Measurements from ENCODE around the gene DDIT4. TPM values are rescaled to one million over a fixed set of nuclear protein-coding genes. Genes with fewer than 3 reads are reported as not detected.

DDIT4 gene
- total and polyA plus RNA-seq, 2 of the 4 experiments (the other 2 are of a cell fraction), result 59.6 to 108 TPM

GRCh38 chr10:72315611-72316385, 42.1 kb downstream of the DDIT4 start:
- intact Hi-C loops (cut with micrococcal nuclease) (no loop called here), dilution Hi-C loops (cut with HindIII; ENCODE audit: low sequenced_read_pairs, unreplicated experiment) (no loop called here), in situ Hi-C loops (cut with MboI; ENCODE audit: low sequenced_read_pairs) (no loop called here)
- peak overlapping the region; percentile 9; the same call in 1 of the 2 replicates for H3K18ac ChIP-seq (ENCODE audit: low read depth, low read length)
- H3K4me2 ChIP-seq (ENCODE audit: low read depth, low read length), result no peak overlapping the region
- H2AK9ac ChIP-seq (replicated peaks; ENCODE audit: low read depth, low read length, poor library complexity), result peak overlapping the region; percentile 49
- H2BK15ac ChIP-seq (ENCODE audit: low read depth, low read length), result peak overlapping the region; percentile 84; the same call in 2 of the 3 replicates
- TF ChIP-seq CHD1 (IDR thresholded peaks at IDR 0.05; ENCODE audit: low read depth, low read length) (no peak), CEBPB (IDR thresholded peaks at IDR 0.05; ENCODE audit: low read depth, low read length) (peak; percentile 25; the same call in 1 of the 2 replicates), ELK1 (IDR thresholded peaks at IDR 0.05; ENCODE audit: borderline replicate concordance, low read depth, low read length) (no peak), RFX5 (IDR thresholded peaks at IDR 0.05; ENCODE audit: low read depth, low read length) (no peak)
- peak overlapping the region; percentile 20; the same call in 1 of the 2 replicates for H2BK20ac ChIP-seq (ENCODE audit: low read depth, low read length)
- ChIA-PET CTCF (interaction anchor here (0.6 kb wide), 1 partner anchor 64 kb away, joined by 3 read pairs; no protein-coding TSS in a partner anchor), POLR2A (ENCODE audit: unreplicated experiment) (no interaction called here)
- peak overlapping the region; percentile 84 for H2AK5ac ChIP-seq (ENCODE audit: low read depth, low read length)
- H3K36me3 ChIP-seq (ENCODE audit: control insufficient read depth, insufficient read depth, low read length), result no peaks in the 10 kb centered on the region
- H3K9ac ChIP-seq (ENCODE audit: low read depth, low read length), result no peak overlapping the region
- no peak overlapping the region for H3K4me3 ChIP-seq (ENCODE audit: insufficient read depth, low read depth, low read length)
- peak overlapping the region; percentile 64 for H4K91ac ChIP-seq (ENCODE audit: insufficient read depth, low read depth, low read length)
- no CpG with 5 or more reads among the region's 2 CpGs for WGBS, 2 experiments (ENCODE audit: extremely low coverage in 2 of 2, insufficient read length in 1 of 2)
- ATAC-seq (ENCODE audit: low read depth) (no peak), DNase-seq (peak; percentile 52)
- peaks cover 0 to 9% of the 10 kb centered on the region in 2 experiments; a peak in 2 of 4 replicates for H3K79me1 ChIP-seq (ENCODE audit: low read depth in 1 of 2, low read length in 2 of 2)
- H3K23ac ChIP-seq (ENCODE audit: low read depth, low read length), result no peak overlapping the region
- peak overlapping the region; percentile 30 for H2BK5ac ChIP-seq (ENCODE audit: low read depth, low read length, poor library complexity, severe bottlenecking)
- peak overlapping the region in 1 of 2 experiments; percentile 59; a peak in 2 of 4 replicates for H4K8ac ChIP-seq (ENCODE audit: low read depth in 2 of 2, low read length in 2 of 2)
- BruUV-seq (replicated peaks), result no TSS peak
- peaks cover 24% of the 10 kb centered on the region for H3K4me1 ChIP-seq (ENCODE audit: control insufficient read depth, insufficient read depth, low read length)
- no peaks in the 10 kb centered on the region for H4K20me1 ChIP-seq (ENCODE audit: insufficient read depth, low read length)
- 0 out of 2 replicates have a peak overlapping the region, but pooled peaks have one; percentile 36 for H4K5ac ChIP-seq (ENCODE audit: low read depth, low read length)
- no peaks in the 10 kb centered on the region for H3K27me3 ChIP-seq (ENCODE audit: control insufficient read depth, insufficient read depth, low read length)
- peak overlapping the region; percentile 69 for H2AFZ ChIP-seq (replicated peaks; ENCODE audit: low read length, poor library complexity)
- H3K56ac ChIP-seq (ENCODE audit: extremely low read depth, insufficient read depth, low read length), result no peak overlapping the region
- H2BK120ac ChIP-seq (ENCODE audit: low read depth, low read length), result peak overlapping the region; percentile 35
- peak overlapping the region; percentile 57 for H3K4ac ChIP-seq (ENCODE audit: low read depth, low read length)
- peak overlapping the region; percentile 33; the same call in 1 of the 2 replicates for H3K27ac ChIP-seq (ENCODE audit: insufficient read depth, low read length)
- peak overlapping the region; percentile 47; the same call in 1 of the 2 replicates for H3K14ac ChIP-seq (replicated peaks; ENCODE audit: low read depth, low read length)
- peaks cover 7% of the 10 kb centered on the region; the same call in 1 of the 2 replicates for H3K9me1 ChIP-seq (ENCODE audit: insufficient read depth, low read length)
- H3K9me3 ChIP-seq (ENCODE audit: control insufficient read depth, insufficient read depth, low read length), result no peaks in the 10 kb centered on the region
